Esophagus squamous epithelium (tissue), 4 donors: ENCODE results near the gene OR4E2.

Experiments used
- CTCF ChIP-seq, 6 experiments: fragments of 450-650 bp in 4 of 6; fragments of 200-600 bp in 2 of 6; sonication (generic) in 2 of 6; IDR thresholded peaks; one replicate each; pipeline ENCODE4 v1.5.1; 2016 to 2019; ENCODE audit warnings: antibody characterized with exemption in 6 of 6, mild to moderate bottlenecking in 4 of 6, moderate library complexity in 4 of 6
- POLR2A ChIP-seq, 4 donors: fragments of 450-650 bp; IDR thresholded peaks; one replicate each; pipeline ENCODE4 v1.6.1; 2017; ENCODE audit warnings: antibody characterized with exemption in 4 of 4, mild to moderate bottlenecking in 4 of 4, moderate library complexity in 3 of 4

GRCh38 chr14:21672116-21672515 lies 18.5 kb downstream of the OR4E2 start:
- TF ChIP-seq CTCF (IDR thresholded peaks at IDR 0.05) = no peak
- TF ChIP-seq POLR2A (IDR thresholded peaks at IDR 0.05) = no peak
